GM11168 (cell line): ENCODE data around the gene HLA-DQB2.
"Not testable (repeated sequence)": the region's sequence is repeated elsewhere in the genome, so short reads cannot be mapped to it uniquely, and the experiment has no call there.

Source experiments
- in situ Hi-C: fragments of 300-500 bp; cut with MboI; formaldehyde crosslinking; loops from one replicate; pipeline ENCODE4 v1.12.0; 2022; ENCODE audit warnings: low sequenced_read_pairs; ENCODE audit not compliant: unreplicated experiment

Gene HLA-DQB2

DNA sequence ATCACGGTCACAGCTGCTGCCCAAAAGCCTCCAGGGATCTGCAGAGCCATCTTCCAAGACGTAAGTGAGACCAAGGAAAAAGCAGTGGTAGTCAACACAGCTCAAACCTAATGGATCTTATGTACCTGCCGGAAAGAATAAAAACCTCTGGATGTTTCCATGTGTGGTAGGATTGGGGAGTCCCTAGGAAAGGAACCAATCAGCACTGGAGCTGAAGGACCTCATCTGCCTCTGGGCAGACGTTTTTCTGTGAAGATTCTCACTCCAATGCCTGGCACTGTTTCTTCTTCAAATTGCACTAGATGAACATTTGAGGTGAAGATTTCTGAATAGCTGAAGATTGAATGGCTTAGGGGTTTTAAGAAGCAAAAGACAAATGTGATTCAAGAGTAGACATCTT lies at the start of gene HLA-DQB2:
HLA-DQB2 (minus strand) TSS at position 112 of the 400 bp plus-strand sequence; CDS start at position 50, 62 bp downstream.
- in situ Hi-C loops = loop anchor here (25.0 kb wide), 1 partner anchor 701 kb away; no protein-coding TSS in a partner anchor

DNA sequence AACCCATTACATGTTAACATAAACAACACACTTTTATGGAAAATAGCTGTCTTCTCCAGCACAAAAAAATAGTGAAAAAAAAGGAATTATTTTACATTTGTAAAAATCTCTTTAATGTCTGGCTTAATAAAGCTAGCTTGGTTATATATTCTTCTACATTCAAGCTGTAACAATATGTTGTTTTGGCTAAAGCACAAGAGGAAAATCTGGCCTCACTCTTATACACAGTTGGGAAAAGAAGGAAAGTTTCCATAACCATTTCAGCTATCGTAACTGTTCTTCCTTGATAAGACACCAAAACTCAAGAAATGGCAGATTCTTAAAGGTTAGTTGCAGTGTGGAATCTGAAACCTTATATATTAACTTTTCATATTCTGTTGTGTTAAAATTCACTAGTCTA lies 45.8 kb upstream of the HLA-DQB2 start:
- in situ Hi-C loops = no loop called here

DNA sequence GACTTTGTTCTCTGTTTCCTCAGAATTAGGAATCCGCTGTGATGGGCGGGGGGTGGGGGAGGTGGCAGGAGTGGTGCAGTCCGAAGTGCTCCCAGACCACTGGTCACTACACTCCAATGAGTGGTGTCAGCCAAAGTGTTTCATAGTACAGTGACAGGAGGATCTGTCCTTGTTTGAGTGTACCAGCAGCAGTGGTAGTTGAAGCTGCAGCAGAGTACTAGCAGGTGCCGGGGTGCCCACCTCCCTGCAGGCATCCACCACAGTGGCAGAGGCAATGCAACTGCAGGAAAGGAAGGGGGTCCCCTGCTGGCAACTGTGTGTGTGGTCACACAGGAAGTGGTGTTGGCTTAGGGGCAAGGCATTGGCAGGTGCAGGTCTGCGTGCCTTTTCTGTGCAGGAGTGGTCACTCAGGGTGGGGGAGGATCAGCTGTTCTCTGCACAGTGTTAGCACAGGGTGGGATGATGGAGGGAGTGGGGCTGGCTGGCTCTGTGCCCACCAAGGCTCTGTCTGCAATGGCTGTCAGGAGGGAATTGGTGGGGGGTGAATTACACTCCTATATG lies 43.8 kb upstream of the HLA-DQB2 start:
- in situ Hi-C loops = no loop called here

DNA sequence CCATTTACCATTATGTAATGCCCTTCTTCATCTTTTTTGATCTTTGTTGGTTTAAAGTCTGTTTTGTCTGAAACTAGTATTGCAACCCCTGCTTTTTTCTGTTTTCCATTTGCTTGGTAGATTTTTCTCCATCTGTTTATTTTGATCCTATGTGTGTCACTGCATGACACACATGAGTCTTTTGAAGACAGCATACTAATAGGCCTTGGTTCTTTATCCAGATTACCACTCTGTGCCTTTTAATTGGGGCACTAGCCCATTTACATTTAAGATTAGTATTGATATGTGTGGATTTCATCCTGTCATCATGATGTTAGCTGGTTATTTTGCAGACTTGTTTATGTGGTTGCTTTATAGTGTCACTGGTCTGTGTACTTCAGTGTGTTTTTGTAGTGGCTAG lies 42.1 kb upstream of the HLA-DQB2 start:
- in situ Hi-C loops = not testable (repeated sequence)

DNA sequence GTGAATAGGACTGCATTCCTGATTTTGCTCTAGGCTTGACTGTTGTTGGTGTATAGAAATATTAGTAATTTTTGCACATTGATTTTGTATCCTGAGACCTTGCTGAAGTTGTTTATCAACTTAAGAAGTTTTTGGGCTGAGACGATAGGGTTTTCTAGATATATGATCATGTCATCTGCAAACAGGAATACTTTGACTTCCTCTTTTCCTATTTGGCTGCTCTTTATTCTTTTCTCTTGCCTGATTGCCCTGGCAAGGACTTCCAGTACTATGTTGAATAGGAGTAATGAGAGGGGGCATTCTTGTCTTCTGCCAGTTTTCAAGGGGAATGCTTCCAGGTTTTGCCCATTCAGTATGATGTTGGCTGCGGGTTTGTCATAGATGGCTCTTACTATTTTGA lies 40.1 kb upstream of the HLA-DQB2 start:
- in situ Hi-C loops = no loop called here

DNA sequence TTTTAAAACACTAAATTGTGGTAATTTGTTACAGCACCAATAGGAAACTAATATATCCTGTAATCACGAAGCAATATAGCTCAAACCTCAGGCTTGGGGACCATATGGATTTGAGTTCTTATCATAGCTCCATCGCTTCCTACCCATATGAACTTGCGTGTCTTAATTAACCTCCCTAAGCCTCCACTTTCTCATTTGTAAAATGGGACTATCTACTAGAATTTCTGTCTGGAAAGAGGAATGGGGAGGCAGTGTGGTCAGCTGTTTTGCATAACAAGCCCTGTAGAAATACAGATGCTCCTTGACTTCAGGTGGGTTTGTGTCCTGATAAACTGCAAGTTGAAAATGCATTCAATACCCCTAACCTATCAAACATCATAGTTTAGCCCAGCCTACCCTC lies 36.4 kb upstream of the HLA-DQB2 start:
- in situ Hi-C loops = loop anchor here (10.0 to 25.0 kb wide), 2 partner anchors 385 to 562 kb away; no protein-coding TSS in a partner anchor

DNA sequence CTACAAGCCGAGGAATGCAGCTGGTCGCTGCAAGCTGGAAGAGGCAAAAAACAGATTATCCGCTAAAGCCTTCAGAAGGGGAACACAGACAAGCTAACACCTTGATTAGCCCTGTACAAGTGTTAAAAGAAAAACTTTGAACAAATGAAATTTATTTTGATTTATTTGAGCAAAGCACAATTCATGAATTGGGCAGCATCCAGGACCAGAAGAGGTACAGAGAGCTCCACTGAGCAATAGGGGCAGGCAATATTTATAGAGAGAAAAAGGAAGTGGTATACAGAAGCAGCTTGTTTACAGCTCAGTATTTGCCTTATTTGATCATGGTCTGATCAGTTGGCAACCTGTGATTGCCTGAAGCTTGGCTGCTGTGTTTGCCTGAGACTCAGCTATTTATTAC lies 35.8 kb upstream of the HLA-DQB2 start:
- in situ Hi-C loops = loop anchor here (10.0 to 25.0 kb wide), 2 partner anchors 384 to 562 kb away; no protein-coding TSS in a partner anchor

DNA sequence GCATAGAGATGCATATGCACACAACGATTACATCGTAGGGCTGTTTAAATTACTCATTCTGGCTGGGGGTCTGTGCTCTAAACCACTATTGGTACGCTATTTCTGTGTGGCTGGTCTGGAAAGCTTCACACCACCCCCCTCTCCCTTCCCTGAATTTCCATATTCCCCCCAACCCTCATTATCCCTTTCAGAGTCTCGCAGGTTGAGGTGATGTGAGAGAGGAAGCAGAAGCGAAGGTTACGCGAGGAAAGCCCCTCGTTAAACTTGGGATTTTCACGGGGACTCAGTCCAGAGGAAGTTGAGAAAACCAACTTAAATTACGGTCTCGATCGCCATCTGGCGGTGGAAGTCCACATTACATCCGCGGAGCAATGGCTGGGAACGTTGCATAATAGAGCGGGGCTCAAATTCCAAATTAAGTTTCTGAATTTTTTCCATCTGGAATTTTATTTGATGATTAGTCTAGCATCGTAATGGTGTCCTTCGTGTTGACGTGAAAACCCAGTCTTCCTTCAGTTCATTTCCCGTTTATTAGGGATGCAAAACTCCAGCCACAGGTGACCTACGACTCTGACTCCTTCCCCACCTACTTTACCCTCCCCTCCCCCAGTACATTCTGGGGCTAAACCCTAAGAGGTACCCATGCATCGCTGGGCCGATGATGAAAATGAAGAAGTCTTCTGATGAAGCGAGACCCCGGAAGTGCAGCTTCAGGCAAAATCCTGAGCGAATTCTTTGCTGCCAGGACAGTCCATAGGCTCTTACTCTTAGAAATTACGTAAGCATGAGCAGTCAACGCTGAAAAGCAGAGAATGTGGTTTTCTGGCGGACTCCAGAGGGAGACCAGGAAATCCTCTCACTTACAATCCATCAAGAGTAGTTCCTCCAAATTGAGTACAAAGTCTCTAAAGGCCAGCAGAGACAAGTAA lies 33.8 kb upstream of the HLA-DQB2 start:
- in situ Hi-C loops = loop anchor here (10.0 to 25.0 kb wide), 2 partner anchors 382 to 560 kb away; no protein-coding TSS in a partner anchor

DNA sequence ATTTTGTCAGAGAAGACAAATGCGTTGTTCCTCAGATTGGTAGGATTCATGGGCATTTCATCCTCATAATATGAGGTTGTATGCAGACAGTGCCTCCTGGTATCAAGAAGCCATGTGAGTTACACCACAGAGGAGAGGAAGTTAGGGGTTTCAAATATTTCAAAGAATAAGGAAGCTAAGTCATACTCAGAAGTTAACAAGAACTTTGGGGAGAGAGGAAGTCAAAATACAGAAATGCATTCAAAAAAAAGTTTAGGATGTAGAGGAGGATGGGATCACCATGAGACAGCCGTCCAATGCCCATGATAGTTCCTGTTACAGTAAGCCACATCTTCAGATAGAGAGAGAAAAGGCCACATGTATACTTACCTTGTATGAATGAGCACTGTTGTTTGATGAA lies 31.2 kb upstream of the HLA-DQB2 start:
- in situ Hi-C loops = loop anchor here (10.0 to 25.0 kb wide), 2 partner anchors 380 to 557 kb away; no protein-coding TSS in a partner anchor

DNA sequence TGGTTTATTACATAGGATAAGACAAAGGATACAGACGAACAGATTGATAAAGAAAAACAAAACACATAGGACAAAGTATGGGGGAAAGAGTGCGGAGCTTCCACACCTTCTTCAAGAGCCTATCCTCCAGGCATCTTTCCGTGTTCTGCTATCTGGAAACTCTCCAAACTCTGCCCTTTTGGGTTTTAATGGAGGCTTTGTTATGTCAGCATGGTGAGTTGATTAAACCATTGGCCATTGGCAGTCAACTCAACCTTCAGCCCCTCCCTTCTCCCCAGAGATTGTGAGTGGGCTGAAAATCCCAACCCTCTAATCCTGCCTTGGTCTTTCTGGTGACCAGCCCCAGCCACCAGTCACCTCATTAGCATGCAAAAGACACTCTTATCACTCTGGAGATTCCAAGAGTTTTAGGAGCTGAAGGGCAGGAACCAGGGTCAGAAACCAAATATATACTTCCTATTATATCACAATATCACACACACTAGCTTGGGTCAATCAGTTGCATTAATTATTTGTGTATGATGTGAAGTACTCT lies 29.6 kb upstream of the HLA-DQB2 start:
- in situ Hi-C loops = loop anchor here (10.0 to 25.0 kb wide), 2 partner anchors 378 to 556 kb away; no protein-coding TSS in a partner anchor

DNA sequence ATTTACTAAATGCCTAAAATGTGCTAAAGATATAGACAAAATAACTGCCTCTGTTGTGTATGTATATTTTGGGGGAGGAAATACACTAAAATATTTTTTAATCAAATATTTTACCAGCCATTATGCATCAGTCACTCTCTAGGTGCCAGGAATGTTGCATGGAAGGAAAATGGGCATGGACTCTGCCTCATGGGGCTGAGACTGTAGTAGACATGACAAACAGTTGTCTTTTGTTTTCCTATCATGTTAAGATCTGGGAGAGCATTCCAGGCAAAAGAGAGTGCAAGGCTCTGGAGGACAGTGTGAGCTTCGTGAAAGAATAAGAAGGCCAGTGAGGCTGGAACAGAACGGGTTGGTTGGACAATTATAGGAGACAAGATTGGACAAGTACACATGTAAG lies 27.0 kb upstream of the HLA-DQB2 start:
- in situ Hi-C loops = loop anchor here (10.0 to 25.0 kb wide), 2 partner anchors 376 to 553 kb away; no protein-coding TSS in a partner anchor

DNA sequence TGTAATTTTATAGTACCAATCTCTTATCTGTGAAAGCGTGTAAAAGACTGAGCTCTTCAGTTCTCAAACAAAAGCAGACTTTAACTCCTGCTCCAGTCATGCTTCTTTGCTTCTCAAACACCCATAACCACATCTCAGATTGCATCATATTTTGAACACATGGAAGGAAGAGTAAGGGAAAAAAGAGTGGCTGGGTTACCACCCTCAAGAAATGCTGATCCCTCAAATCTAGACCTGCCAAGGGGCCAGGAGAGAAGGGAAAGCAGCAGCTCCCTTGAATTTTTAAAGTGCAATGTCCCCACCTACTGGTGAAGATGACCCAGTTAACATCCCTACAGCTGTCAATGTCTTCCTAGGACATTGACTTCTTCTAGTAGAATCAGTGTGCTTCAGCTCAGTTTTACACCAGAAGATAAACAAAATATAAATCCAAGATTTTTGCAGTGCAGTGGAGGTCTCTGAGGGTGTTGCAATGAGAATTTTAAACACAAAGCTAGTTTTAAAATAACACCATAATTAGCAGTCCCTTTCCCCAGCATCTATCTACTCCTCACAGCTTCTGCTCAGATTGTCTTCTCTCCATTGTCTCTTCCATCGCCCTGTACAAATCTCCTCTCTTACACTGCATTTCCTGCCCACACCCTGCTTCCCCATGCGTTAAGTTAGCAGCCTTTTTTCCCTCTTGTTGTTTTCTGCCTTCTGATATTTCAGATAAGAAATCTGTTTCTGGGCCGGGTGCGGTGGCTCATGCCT lies 22.6 kb upstream of the HLA-DQB2 start:
- in situ Hi-C loops = loop anchor here (25.0 kb wide), 1 partner anchor 549 kb away; no protein-coding TSS in a partner anchor

DNA sequence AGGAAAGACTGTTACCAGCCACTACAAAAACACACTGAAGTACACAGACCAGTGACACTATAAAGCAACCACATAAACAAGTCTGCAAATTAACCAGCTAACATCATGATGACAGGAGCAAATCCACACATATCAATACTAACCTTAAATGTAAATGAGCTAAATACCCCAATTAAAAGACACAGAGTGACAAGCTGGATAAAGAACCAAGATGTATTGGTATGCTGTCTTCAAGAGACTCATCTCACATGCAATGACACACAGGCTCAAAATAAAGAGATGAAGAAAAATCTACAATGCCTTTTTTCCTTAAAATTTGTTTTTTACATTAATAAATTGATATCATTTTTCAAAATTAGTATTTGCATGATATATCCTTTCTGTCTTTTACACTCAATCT lies 19.6 kb upstream of the HLA-DQB2 start:
- in situ Hi-C loops = loop anchor here (25.0 kb wide), 1 partner anchor 546 kb away; no protein-coding TSS in a partner anchor

DNA sequence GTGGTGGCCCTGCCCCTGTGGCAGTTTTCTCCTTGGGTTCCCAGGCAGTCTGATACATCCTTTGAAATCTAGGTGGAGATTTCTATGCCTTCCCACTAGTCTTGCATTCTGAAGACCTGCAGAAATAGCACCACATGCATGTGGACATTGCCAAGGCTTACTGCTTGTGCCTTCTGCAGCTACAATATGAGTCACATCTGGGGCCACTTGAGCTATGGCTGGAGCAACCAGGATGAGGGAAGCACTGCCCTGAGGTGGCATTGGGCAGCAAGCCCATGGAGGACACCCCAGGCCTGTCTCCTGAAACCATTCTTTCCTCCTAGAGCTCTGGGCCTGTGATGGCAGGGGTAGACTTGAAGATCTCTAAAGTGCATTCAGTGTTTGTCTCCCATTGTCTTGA lies 15.7 kb upstream of the HLA-DQB2 start:
- in situ Hi-C loops = loop anchor here (25.0 kb wide), 1 partner anchor 542 kb away; no protein-coding TSS in a partner anchor

DNA sequence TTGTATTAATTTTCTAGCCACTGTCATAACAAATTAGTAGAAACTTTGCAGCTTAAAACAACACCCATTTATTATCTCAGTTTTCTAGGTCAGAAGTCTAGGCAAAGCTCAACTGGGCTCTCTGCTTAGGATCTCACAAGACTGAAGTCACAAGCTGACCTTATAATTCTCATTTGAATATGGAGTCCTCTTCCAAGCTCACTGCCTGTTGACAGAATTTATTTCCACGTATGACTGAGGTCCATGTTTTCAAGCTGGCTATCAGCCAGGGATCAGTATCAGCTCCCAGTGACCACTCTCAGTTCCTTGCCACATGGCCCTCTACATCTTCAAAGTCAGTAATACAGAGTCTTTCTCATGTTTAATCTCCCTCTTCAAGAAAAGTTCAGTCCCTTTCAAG lies 11.7 kb upstream of the HLA-DQB2 start:
- in situ Hi-C loops = loop anchor here (25.0 kb wide), 1 partner anchor 538 kb away; no protein-coding TSS in a partner anchor

DNA sequence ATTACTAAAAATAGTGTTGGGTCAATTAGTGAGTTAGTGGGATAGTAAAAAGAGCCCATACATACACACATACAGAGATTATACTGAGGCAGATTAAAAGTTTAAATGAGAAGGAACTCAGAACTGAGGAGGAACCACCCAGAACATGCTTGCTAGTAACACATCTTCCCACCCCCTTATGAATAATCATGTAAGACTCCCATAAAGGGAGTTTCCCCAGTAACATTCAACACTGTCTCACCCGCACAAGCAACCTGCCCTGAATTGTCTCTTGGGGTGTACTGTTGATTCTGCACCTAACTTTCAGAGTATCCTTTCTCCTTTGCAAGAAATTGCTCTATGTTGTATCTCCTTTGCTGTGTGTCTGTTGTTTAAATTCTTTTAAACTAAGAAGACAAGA lies 11.1 kb upstream of the HLA-DQB2 start:
- in situ Hi-C loops = loop anchor here (25.0 kb wide), 1 partner anchor 712 kb away; no protein-coding TSS in a partner anchor

DNA sequence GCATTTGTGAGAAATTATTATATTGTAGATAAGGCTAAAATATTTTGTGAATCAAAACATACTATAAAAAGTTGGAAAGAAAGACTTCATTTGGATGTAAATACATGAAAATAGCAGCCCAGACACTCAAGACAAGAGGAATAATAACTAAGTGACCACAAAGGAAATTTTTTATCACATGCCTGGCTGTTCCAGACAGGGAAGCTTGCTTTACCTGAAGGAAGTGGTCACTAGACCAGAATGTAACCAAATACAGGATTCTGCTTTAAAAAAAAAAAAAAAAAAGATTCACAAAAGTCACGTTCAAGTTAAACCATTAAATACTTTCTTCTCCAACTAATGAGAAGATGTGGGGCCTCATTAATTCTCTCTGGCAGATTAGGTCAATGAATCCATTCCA lies 9.3 kb upstream of the HLA-DQB2 start:
- in situ Hi-C loops = loop anchor here (25.0 kb wide), 1 partner anchor 710 kb away; no protein-coding TSS in a partner anchor

DNA sequence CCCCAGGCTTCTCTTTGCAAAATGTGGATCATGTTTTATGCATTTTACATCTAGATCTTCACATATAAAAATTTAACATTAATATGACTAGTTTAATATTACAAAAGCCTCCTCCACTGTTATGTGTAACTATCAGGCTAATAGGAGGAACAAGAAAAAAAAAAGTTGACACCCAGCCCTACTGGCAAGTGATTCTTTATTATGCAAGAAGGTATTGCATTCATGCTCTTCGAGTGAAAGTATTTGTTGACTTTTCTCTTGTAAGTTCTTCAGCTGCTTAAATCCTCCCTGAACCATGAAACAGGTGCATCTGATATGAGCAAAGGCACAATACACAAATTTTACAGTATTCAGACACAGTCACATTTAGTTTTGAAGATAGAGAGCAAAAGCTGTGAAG lies 716 bp upstream of the HLA-DQB2 start:
- in situ Hi-C loops = loop anchor here (25.0 kb wide), 1 partner anchor 702 kb away; no protein-coding TSS in a partner anchor

DNA sequence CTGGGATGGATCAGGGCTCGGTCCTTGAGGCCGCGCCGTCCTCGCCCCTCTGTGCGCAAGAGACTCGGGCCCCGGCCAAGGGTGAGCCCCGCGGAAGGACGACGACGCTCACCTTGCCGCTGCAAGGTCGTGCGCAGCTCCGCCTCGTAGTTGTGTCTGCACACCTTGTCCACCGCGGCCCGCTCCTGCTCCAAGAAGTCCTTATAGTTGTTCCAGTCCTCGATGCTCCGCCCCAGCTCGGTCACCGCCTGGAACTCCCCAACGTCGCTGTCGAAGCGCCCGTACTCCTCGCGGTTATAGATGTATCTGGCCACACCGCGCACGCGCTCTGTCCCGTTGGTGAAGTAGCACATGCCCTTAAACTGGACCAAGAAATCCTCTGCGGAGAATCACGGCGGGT lies 1.8 kb downstream of the HLA-DQB2 start:
- in situ Hi-C loops = loop anchor here (25.0 kb wide), 1 partner anchor 699 kb away; no protein-coding TSS in a partner anchor
